ENCODE data around the gene NOM1.

GRCh38 chr7:157006829-157007469, 57.4 kb downstream of the NOM1 start:
- TF ChIP-seq CTCF (IDR thresholded peaks at IDR 0.05; ENCODE audit: insufficient read depth, low read depth, low read length) (no peak), EZH2 (IDR thresholded peaks at IDR 0.05; ENCODE audit: insufficient read depth, low read length) (no peak)

All from astrocyte (in vitro differentiated cells and primary cell).